GM23248 (cell line): Measurements from ENCODE around the gene CTNND2.

Source experiments
- EZH2 ChIP-seq: fragments of 200-600 bp; sonication (generic); IDR thresholded peaks from 2 replicates; pipeline ENCODE4 v1.6.1; 2018; ENCODE audit warnings: antibody characterized with exemption, mild to moderate bottlenecking; ENCODE audit not compliant: insufficient read depth, poor library complexity, severe bottlenecking
- EZH2phosphoT487 ChIP-seq: fragments of 200-600 bp; sonication (generic); IDR thresholded peaks from 2 replicates; pipeline ENCODE4 v1.6.1; 2018; ENCODE audit warnings: antibody characterized with exemption, moderate library complexity, mild to moderate bottlenecking, low read depth; ENCODE audit not compliant: insufficient read depth

- TF ChIP-seq EZH2 = no peak
- TF ChIP-seq EZH2phosphoT487 = no peak
Observed at GRCh38 chr5:11793396-11793795, 110.8 kb downstream of the CTNND2 start.
